ENCODE data around the gene TBC1D9B.

The TBC1D9B gene

GRCh38 chr5:179866241-179867078 is 41.2 kb downstream of the TBC1D9B start:
- Histone ChIP-seq H3K4me2 (ENCODE audit: low read length) (no peak overlapping the region), H3K4me1 (no peaks in the 10 kb centered on the region), H3K9ac (no peak overlapping the region), H3K9me3 (ENCODE audit: control insufficient read depth, low read length) (no peaks in the 10 kb centered on the region), H3K27me3 (ENCODE audit: control insufficient read depth, insufficient read depth, low read length) (no peaks in the 10 kb centered on the region), H3K79me2 (no peaks in the 10 kb centered on the region), H2AFZ (no peak overlapping the region), H3K27ac (no peak overlapping the region), H3K36me3 (ENCODE audit: control insufficient read depth, insufficient read depth, low read length) (no peaks in the 10 kb centered on the region), H3K4me3 (ENCODE audit: low read depth, low read length) (no peak overlapping the region)
- no peak for TF ChIP-seq CTCF (IDR thresholded peaks at IDR 0.05)

- Histone ChIP-seq H3K9me3 (ENCODE audit: control insufficient read depth, low read length) (no peaks in the 10 kb centered on the region), H3K4me3 (ENCODE audit: low read depth, low read length) (no peak overlapping the region), H3K4me2 (ENCODE audit: low read length) (no peak overlapping the region), H3K79me2 (no peaks in the 10 kb centered on the region), H2AFZ (no peak overlapping the region), H3K9ac (no peak overlapping the region), H3K4me1 (no peaks in the 10 kb centered on the region), H3K36me3 (ENCODE audit: control insufficient read depth, insufficient read depth, low read length) (no peaks in the 10 kb centered on the region), H3K27ac (no peak overlapping the region), H3K27me3 (ENCODE audit: control insufficient read depth, insufficient read depth, low read length) (no peaks in the 10 kb centered on the region)
- TF ChIP-seq CTCF (IDR thresholded peaks at IDR 0.05): no peak
Observed at GRCh38 chr5:179865491-179866240, 42.0 kb downstream of the TBC1D9B start.

GRCh38 chr5:179864686-179865085 is 43.0 kb downstream of the TBC1D9B start:
- H3K36me3 ChIP-seq (ENCODE audit: control insufficient read depth, insufficient read depth, low read length): no peaks in the 10 kb centered on the region
- no peak for TF ChIP-seq CTCF (IDR thresholded peaks at IDR 0.05)

GRCh38 chr5:179863449-179864085 is 44.1 kb downstream of the TBC1D9B start:
- Histone ChIP-seq H3K27ac (no peak overlapping the region), H3K79me2 (no peaks in the 10 kb centered on the region), H3K9me3 (ENCODE audit: control insufficient read depth, low read length) (no peaks in the 10 kb centered on the region), H3K9ac (no peak overlapping the region), H2AFZ (no peak overlapping the region), H3K36me3 (ENCODE audit: control insufficient read depth, insufficient read depth, low read length) (no peaks in the 10 kb centered on the region), H3K4me2 (ENCODE audit: low read length) (no peak overlapping the region), H3K4me1 (no peaks in the 10 kb centered on the region), H3K4me3 (ENCODE audit: low read depth, low read length) (no peak overlapping the region), H3K27me3 (ENCODE audit: control insufficient read depth, insufficient read depth, low read length) (no peaks in the 10 kb centered on the region)
- TF ChIP-seq CTCF (IDR thresholded peaks at IDR 0.05): no peak

More at GRCh38 chr5:179864686-179865085, 43.0 kb downstream of the TBC1D9B start:
- Histone ChIP-seq H3K9ac (no peak overlapping the region), H3K4me2 (ENCODE audit: low read length) (no peak overlapping the region), H3K79me2 (no peaks in the 10 kb centered on the region), H3K4me1 (no peaks in the 10 kb centered on the region), H2AFZ (no peak overlapping the region), H3K27me3 (ENCODE audit: control insufficient read depth, insufficient read depth, low read length) (no peaks in the 10 kb centered on the region), H3K27ac (no peak overlapping the region), H3K9me3 (ENCODE audit: control insufficient read depth, low read length) (no peaks in the 10 kb centered on the region), H3K4me3 (ENCODE audit: low read depth, low read length) (no peak overlapping the region)
